Loucy (cell line): Measurements from ENCODE around the gene TTLL1.

Source experiments
- CTCF ChIP-seq: fragments of 200-600 bp; sonication (generic); conservative IDR thresholded peaks from 2 replicates; pipeline ENCODE4 v1.5.1; 2014; ENCODE audit warnings: mild to moderate bottlenecking, antibody characterized with exemption, low read length
- EZH2phosphoT487 ChIP-seq: fragments of 200-600 bp; IDR thresholded peaks from 2 replicates; pipeline ENCODE4 v1.6.1; 2018; ENCODE audit warnings: antibody characterized with exemption, mild to moderate bottlenecking, moderate library complexity, borderline replicate concordance

DNA sequence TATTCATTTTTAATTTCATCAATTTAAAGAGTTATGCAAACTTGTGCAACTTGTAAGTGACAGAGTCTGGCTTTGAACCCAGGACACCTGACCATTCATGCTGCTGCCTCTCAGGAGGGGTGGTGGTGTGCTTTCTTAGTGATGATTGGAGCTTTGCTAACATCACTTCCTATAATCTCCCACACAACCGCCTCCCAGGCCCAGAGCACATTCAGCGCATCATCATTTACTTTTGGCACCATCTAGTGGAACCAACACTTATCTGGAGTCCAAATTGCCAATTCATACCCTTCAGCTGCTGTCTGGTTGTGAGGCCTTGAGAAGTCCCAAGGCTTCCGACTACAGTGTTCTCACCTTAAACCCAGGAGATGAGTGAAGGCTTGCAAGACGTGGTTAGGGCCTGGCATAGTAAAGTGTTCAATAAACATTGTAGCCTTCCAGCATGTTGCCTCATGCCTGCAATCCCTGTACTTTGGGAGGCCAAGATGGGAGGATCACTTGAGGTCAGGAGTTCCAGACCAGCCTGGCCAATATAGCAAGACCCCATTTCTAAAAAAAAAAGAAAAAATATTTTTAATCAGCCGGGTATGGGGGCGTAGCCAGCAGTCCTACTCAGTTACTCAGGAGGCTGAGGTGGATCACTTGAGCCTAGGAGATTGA, 1.1 kb upstream of the TTLL1 start:
- TF ChIP-seq EZH2phosphoT487 (no peak), CTCF (peak; percentile 59)
